ENCODE measurements around the gene TUBB1.

DNA sequence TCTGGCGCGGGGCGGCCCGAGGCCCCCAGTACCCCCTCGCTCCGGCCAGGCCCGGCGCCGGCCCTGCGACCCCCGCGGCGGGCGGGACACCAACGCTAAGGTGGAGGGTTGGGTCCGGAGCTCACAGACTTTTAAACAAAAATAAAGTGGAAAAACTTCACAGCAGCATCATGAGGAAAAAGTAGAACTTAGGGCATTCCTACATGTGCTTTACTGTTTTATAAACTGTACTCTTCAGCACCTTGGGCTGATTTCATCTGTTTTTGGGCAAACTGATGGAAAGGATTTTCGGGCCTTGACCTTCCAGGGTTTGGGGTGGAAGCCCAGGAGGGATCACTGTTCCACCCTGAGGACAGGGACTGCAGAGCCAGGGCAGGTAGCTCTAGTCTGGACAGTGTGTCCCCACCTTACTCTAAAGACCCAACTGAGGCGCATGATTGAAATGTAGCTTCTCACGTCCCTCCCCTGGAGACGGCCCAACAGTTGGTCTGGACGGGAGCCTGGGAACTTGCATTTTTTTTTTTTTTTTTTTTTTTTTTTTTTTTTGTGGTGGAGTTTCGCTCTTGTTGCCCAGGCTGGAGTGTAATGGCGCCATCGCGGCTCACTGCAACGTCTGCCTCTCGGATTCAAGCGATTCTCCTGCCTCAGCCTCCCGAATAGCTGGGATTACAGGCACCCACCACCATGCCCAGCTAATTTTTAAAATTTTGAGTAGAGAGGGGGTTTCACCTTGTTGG, 37.4 kb upstream of the TUBB1 start:
- TF ChIP-seq, protein P1, sequence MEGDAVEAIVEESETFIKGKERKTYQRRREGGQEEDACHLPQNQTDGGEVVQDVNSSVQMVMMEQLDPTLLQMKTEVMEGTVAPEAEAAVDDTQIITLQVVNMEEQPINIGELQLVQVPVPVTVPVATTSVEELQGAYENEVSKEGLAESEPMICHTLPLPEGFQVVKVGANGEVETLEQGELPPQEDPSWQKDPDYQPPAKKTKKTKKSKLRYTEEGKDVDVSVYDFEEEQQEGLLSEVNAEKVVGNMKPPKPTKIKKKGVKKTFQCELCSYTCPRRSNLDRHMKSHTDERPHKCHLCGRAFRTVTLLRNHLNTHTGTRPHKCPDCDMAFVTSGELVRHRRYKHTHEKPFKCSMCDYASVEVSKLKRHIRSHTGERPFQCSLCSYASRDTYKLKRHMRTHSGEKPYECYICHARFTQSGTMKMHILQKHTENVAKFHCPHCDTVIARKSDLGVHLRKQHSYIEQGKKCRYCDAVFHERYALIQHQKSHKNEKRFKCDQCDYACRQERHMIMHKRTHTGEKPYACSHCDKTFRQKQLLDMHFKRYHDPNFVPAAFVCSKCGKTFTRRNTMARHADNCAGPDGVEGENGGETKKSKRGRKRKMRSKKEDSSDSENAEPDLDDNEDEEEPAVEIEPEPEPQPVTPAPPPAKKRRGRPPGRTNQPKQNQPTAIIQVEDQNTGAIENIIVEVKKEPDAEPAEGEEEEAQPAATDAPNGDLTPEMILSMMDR (IDR thresholded peaks at IDR 0.05): no peak
- no peak for TF ChIP-seq POLR2A (IDR thresholded peaks at IDR 0.05)
